Activated naive CD8-positive, alpha-beta T cell treated with anti-CD3 and anti-CD28 coated beads, Interleukin-2, amount 50 U/mL, for 16 hours (primary cell): Measurements from ENCODE around the gene RAB11A.

ENCODE experiments used
- DNase-seq: peaks from one replicate; pipeline ENCODE4 v3.0.0-alpha.2; 2020; ENCODE audit warnings: low read depth, low spot score

Gene RAB11A

GRCh38 chr15:65939901-65940617, 70.8 kb downstream of the RAB11A start:
- no peak for DNase-seq

- no peak for DNase-seq
Measured at GRCh38 chr15:65940618-65940909, 71.3 kb downstream of the RAB11A start.
